Femur (tissue), 1 donor: ENCODE results near the gene MYCBP2.
"Not testable (repeated sequence)": the region's sequence is repeated elsewhere in the genome, so short reads cannot be mapped to it uniquely, and the experiment has no call there.

Experiments
- DNase-seq: peaks from one replicate; pipeline ENCODE4 v3.0.0-alpha.2; 2017

MYCBP2 gene

GRCh38 chr13:77338329-77338728 is 11.4 kb upstream of the MYCBP2 start:
- no peak for DNase-seq

- DNase-seq: no peak
Measured at GRCh38 chr13:77337159-77337558, 10.3 kb upstream of the MYCBP2 start.

GRCh38 chr13:77335543-77335942 is 8.6 kb upstream of the MYCBP2 start:
- no peak for DNase-seq

GRCh38 chr13:77333594-77333993 is 6.7 kb upstream of the MYCBP2 start:
- no peak for DNase-seq

- no peak for DNase-seq
Measured at GRCh38 chr13:77331421-77331820, 4.5 kb upstream of the MYCBP2 start.

- no peak for DNase-seq
Measured at GRCh38 chr13:77329911-77330584, 3.2 kb upstream of the MYCBP2 start.

GRCh38 chr13:77329133-77329910 is 2.4 kb upstream of the MYCBP2 start:
- peak; percentile 93 for DNase-seq

- no peak for DNase-seq
Measured at GRCh38 chr13:77328819-77329132, 1.9 kb upstream of the MYCBP2 start.

GRCh38 chr13:77325371-77325980 is 1.4 kb downstream of the MYCBP2 start:
- no peak for DNase-seq

- DNase-seq: no peak
Measured at GRCh38 chr13:77323858-77324257, 3.0 kb downstream of the MYCBP2 start.

- DNase-seq: no peak
Measured at GRCh38 chr13:77319536-77319935, 7.4 kb downstream of the MYCBP2 start.

- no peak for DNase-seq
Measured at GRCh38 chr13:77318741-77319140, 8.2 kb downstream of the MYCBP2 start.

- DNase-seq: no peak
Measured at GRCh38 chr13:77316430-77316829, 10.5 kb downstream of the MYCBP2 start.

GRCh38 chr13:77315509-77315908 is 11.4 kb downstream of the MYCBP2 start:
- DNase-seq: not testable (repeated sequence)

- no peak for DNase-seq
Measured at GRCh38 chr13:77313923-77314322, 13.0 kb downstream of the MYCBP2 start.

- no peak for DNase-seq
Measured at GRCh38 chr13:77312311-77312710, 14.6 kb downstream of the MYCBP2 start.

- no peak for DNase-seq
Measured at GRCh38 chr13:77310579-77311279, 16.2 kb downstream of the MYCBP2 start.

- DNase-seq: no peak
Measured at GRCh38 chr13:77310161-77310560, 16.7 kb downstream of the MYCBP2 start.

GRCh38 chr13:77309254-77309653 is 17.6 kb downstream of the MYCBP2 start:
- DNase-seq: no peak

- no peak for DNase-seq
Measured at GRCh38 chr13:77306458-77306857, 20.4 kb downstream of the MYCBP2 start.

GRCh38 chr13:77305266-77305665 is 21.6 kb downstream of the MYCBP2 start:
- no peak for DNase-seq

GRCh38 chr13:77300176-77301037 is 26.5 kb downstream of the MYCBP2 start:
- no peak for DNase-seq

GRCh38 chr13:77299587-77299986 is 27.3 kb downstream of the MYCBP2 start:
- DNase-seq: no peak
